ENCODE data around the gene SULT1B1.

SULT1B1 gene

DNA sequence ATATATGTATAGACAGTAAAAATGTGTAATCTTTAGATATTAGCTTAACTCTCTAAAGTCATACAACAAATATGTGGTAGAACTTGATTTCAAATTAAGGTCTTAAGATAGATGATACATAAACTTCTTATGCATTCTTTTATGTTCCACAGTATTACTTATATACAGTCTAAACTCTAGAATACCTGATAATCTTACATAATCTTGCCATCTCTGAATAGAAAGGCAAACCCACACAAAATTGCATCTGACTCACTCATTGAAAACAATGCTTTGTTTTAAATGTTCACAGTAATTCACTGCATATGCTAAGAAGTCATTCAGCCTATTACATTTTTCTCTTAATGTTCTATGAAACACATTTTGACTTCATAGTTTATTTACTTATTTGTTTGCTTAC, 10.1 kb downstream of the SULT1B1 start:
- DNase-seq (ENCODE audit: low read depth in 3 of 3, low spot score in 1 of 3): no peak

DNA sequence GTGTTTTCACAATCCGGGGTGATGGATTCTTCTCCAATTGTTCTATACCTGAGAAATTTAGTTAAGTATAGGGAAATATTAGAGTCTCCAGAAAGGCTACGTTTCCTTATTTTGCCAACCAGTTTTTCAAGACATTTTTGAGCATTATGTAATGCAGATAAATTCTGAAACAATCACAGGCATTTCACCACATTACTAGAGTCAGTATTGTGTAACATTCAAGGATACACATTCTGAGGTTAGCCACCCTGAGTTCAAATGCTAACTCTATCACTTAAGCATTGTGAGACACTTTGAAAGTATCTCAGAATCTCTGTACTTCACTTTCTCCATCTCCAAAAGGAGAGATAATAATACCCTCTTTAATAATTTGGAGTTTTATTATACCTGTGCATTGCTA, 10.6 kb downstream of the SULT1B1 start:
- DNase-seq (ENCODE audit: low read depth in 3 of 3, low spot score in 1 of 3): no peak

DNA sequence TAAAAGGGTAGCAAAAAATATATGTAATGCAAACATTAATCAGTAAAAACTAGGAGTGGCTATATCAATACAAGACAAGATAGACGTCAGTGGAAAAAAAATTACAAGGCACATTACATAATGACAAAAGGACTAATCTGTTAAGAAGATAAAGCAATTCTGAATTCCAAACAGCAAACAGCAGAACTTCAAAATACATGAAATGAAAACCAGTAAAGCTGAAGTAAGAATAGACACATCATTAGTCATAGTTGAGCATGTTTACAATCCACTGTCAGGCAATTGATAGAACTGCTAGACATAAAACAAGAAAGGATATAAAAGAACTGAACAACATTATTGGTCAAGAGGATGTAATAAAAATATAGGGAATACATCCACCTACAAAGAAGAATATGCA, 12.2 kb downstream of the SULT1B1 start:
- no peak for DNase-seq (ENCODE audit: low read depth in 3 of 3, low spot score in 1 of 3)

DNA sequence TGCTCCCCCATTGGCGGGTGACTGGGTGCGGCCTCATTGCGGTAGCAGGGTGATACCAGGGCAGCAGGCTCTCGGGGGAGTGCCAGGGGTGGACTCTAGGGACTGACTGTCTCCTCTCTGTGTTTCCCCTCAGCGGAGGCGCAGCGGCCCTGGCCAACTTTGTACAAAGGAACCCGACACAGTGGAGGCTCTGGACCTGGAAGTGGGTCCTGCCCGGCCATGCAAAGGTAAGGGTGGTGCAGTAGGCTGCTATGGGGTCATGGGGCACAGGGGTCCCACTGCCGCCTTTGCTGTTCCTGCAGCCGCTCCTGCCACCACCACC, 16.3 kb downstream of the SULT1B1 start:
- DNase-seq (ENCODE audit: low read depth in 3 of 3, low spot score in 1 of 3): no peak

DNA sequence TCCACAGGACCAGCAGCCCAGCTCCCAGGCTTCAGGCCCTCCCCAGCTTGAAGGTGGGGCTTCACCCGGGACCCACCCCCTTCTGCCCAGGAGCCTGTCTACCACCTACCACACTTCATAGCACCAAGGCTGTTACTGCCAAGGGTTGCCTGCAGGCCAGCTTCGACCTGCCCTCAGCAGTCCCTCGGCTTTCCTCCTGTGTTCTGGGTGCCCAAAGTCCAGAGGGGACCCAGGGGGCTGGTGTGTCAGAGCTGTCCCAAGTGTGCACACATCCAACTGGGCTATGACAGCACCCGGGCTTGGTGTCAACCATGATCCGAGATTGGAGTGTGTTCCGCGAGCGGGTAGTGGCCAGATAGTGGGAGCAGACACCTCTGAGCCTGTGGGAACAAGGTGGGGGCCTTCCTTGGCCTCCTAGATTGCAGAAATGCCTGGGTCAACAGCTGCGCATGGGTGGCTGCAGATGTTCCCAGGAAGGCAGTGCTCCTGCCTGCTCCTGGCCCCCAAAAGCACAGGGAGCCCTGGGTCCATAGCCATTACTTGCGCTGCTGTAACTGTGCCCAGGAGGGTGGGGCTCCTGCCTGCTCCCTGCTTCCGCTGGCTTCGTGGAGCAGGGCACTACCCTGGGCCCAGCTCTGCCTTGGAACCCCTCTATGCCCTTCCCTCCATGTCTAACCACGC, 16.8 kb downstream of the SULT1B1 start:
- DNase-seq (ENCODE audit: low read depth in 3 of 3, low spot score in 1 of 3): no peak

DNA sequence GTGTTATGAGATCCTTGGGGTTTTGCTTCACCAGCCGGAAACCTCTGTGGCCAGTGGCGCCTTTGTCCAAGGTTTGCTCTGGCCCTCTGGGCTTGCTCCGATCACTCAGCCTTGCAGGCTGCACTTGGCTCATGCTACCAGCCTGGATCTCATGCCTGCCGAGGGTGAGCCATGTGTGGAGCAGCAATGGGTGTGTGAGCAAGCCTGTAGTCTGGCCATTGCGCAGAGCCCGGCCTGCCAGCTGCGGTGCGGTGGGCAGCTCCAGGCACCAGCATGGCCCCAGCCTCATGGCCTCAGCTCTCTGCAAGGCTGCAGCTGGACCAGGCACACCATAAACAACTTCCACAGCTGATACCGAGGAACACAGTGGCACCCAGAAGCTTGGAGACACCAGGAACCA, 17.8 kb downstream of the SULT1B1 start:
- no peak for DNase-seq (ENCODE audit: low read depth in 3 of 3, low spot score in 1 of 3)

DNA sequence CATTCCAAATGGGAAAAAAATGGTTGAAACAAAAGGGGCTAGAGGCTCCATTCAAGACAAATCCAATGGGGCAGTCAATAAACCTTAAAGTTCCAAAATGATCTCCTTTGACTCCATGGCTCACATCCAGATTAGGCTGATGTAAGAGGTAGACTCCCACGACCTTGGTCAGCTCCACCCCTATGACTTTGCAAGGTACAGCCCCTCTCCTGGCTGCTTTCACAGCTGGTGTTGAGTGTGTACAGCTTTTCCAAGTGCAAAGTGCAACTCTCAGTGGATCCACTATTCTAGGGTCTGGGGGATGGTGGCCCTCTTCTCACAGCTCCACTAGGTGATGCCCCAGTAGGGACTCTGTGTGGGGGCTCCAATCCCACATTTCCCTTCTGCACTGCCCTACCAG, 21.5 kb downstream of the SULT1B1 start:
- no peak for DNase-seq (ENCODE audit: low read depth in 3 of 3, low spot score in 1 of 3)

DNA sequence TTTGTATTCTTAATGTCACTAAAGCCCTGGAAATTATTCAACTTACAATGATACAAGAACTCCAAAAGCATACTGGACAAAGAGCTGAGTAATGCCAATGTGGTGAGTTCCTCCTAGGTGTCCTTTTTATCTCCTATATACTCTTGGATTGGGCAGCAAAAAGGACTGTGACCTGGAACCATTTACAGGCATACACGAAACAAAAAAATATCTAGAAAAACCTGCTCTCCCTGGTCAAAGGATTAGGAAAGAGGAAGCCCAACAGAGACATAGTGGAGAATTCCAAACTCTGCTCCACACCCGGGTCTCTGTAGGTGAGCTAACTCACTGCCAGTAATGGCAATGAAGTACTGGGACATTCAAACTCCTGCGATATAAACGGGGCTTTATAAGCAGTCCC, 25.3 kb downstream of the SULT1B1 start:
- no peak for DNase-seq (ENCODE audit: low read depth in 3 of 3, low spot score in 1 of 3)

DNA sequence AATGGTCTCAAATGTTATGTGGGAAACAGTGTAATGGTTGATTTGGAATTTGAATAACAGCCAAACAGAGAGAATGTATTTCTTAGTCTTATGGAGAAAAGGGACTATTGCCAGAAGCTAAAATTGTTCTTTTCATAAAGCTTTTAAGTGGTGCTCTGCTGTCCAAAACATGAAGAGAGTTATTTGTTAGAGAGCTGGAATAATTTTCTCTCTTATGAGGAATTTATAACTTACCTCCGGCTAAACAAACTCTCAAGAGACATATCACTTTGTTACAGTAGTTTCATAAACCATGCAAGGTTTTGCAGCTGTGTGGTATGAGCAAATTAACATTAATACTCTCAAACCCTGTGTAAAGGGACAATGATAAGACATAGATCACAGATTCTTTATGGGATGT, 28.6 kb downstream of the SULT1B1 start:
- no peak for DNase-seq (ENCODE audit: low read depth in 3 of 3, low spot score in 1 of 3)

DNA sequence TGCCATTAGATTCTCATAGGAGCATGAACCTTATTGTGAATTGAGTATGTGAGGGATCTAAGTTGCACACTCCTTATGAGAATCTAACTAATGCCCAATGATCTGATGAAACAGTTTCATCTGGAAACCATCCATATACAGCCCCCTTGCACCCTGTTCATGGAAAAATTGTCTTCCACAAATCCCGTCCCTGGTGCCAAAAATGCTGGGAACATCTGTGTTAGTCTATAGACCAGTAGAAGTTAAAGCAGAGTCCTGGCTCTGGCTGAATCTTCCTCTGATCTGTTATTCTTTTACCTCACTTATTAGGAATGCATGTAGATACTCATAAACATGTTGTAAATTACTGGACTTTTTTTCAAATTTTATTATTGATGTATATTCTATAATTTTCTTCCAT, 29.2 kb downstream of the SULT1B1 start:
- DNase-seq (ENCODE audit: low read depth in 3 of 3, low spot score in 1 of 3): no peak

DNA sequence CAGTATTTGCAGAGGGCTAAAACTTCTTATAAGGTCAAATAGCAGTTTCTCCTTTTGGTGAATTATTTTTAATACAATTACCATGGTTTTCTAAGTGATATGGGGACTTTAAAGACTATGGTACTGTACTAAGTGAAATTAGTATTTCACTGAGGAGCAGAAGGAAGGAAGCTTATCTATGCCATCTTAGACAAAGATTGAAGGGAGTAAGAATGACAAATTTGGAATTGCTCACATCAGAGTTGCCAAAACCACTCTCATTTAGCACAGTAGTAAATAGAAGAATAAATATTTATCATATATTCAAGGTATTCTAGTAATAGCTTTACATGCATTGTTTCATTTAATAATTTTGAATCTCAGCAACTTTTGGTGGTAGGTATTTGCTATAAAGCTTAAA, 30.4 kb downstream of the SULT1B1 start:
- DNase-seq (ENCODE audit: low read depth in 3 of 3, low spot score in 1 of 3): no peak

DNA sequence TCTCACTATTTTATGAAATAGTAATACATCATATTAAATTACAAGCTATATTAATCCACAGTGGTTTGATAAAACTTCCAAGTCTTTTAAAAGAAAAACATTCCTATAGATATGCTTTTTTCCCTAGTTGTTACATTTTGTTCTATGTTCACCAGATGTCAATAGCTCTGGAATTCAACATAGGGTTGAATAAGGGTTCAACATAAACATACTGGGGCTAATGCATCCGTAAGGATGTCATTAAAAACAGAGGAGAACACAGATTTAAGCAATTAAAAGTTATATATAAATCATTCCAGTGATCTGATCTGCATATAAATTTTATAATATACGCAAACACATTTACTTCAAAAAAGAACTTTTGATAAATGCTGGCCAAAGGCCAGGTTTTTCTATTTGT, 32.5 kb downstream of the SULT1B1 start:
- no peak for DNase-seq (ENCODE audit: low read depth in 3 of 3, low spot score in 1 of 3)

DNA sequence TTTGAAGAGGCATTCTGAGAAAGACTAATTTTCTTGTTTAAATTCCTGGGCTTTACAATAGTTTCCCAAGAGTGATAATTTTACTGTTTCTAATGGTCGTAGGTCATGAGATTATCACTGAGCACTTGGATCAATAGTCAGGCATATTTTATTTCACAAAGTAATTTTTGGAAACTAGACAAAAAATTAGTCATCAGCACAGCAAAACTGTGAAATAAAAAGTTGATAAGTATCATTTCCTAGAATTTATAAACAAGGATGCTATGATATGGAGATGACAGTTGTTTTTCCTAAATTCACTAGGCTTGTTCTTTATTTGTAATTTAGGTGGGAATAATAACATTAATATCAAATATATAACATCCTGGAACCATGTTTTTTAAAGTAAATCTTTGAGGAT, 33.0 kb downstream of the SULT1B1 start:
- no peak for DNase-seq (ENCODE audit: low read depth in 3 of 3, low spot score in 1 of 3)

DNA sequence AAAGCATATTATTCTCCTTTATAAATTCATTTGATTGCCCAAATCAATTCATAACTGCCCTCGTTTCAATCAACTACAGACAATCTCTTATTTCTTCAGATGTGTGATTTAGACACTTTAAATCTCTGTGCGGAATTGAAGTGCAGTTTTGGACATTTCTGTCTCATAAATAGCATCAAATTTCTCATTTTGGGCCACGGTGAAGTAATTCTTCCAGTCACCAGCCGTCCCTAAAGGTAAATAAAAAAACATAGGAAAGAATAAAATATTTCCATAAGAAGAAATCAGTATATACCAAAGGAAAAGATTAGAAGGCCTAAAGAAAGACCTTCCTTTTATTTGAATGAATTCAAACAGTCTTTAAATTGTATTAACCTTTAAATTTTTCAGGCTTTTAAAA, 33.4 kb downstream of the SULT1B1 start:
- no peak for DNase-seq (ENCODE audit: low read depth in 3 of 3, low spot score in 1 of 3)

DNA sequence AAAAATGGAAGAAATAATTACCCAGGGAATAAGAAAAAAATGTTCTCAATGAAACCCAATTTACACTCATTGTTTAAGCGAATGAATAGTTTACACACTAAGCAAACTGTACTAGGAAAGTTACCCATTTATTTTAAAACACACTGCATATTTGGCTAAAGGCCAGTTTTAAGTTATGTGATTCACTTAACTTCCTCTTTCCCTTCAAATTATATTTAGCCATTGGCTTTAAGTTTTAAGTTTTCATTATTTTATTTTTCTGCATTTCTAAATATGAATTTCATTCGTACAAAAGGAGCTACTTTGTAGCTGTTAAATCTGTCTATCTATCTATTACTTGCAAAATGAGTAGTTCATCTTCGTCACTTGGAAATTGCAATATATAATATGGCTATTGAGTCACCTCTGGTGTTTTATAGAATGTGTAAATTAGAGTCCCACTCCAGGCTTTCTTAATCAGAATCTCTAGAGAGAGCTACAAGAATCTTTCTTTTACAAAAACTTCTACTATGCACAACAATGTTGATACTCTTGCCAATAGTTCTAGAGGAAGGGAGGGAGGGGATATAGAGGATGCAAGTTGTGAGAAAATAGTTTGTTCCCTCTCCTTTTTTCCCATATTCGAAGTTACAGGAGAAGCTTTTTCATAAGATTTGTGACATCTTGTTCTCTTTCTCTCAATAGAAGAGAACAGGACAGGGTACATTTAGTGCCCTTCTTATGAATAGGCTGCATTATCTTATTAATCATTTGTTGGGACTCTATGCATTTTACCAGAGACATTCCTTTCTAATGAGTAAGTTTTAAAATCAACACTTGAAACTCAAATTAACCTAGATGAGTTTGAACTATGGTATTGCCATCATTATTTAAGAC, 41.8 kb downstream of the SULT1B1 start:
- DNase-seq (ENCODE audit: low read depth in 3 of 3, low spot score in 1 of 3): no peak

DNA sequence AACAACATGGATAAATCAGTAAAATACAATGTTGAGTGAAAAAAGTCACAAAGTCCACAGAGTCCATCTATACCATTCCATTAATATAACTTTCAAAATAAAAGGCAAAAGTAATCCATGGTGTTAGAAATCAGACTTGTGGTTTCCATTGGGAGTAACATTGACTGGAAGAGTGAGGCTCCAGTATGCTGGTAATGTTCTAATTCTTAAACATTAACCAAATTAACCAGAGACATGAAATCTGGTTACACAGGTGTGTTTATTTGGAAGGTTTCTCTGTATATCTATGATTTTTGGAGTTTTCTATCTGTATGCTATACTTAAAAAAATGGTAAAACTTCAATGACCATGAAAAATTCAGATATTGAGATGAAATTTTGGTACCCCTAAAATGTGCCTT, 42.6 kb downstream of the SULT1B1 start:
- DNase-seq (ENCODE audit: low read depth in 3 of 3, low spot score in 1 of 3): no peak

DNA sequence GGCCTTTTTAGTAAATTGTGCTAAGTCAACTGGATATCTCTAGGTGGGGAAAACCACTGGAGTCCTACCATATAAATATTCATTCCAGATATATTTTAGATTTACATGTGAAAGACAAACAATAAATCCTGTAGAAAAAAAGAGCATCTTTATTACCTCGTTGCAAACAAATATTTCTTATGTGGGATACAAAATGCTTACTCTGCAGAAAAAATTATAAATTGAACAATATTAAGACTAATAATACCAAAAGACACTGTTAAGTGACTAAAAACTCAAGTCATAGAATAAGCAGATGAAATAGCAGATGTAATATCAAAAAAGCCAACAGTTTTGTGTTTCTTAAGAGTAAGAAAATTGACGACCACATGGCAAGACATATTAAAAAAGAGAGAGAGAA, 43.8 kb downstream of the SULT1B1 start:
- DNase-seq (ENCODE audit: low read depth in 3 of 3, low spot score in 1 of 3): no peak

DNA sequence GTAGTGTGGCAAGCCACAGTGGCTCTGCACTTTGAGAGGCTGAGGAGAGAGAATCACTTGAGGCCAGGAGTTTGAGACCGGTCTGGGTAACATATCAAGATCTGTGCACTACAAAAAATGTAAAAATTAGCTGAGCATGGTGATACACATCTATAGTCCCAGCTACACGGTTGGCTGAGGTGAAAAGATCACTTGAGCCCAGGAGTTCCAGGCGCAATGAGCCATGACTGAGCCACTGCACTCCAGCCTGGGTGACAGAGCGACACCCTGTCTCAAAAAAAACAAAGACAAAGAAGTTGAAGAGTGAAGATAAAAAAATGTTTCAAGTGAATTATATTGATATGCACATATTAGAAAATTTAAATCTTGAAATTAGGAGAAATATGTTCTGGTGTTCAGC, 46.3 kb downstream of the SULT1B1 start:
- no peak for DNase-seq (ENCODE audit: low read depth in 3 of 3, low spot score in 1 of 3)

DNA sequence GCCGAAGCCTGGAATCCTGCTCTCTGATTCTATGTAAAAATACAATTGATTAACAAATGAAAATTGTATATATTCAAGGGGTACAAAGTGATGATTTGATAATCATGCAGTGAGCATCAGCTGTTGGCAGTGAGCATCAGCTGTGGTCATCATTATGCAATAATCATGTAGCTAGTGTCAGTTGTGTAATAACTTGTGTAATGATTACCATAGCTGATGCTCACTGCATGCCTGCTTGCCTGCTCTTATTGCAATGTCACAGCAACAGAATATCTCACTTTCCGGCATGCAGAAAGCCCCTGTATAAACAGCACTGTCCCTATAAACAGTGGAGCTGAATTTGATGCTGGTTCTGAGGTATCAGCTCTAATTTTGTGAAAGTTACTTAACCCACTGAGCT, 46.8 kb downstream of the SULT1B1 start:
- DNase-seq (ENCODE audit: low read depth in 3 of 3, low spot score in 1 of 3): no peak

DNA sequence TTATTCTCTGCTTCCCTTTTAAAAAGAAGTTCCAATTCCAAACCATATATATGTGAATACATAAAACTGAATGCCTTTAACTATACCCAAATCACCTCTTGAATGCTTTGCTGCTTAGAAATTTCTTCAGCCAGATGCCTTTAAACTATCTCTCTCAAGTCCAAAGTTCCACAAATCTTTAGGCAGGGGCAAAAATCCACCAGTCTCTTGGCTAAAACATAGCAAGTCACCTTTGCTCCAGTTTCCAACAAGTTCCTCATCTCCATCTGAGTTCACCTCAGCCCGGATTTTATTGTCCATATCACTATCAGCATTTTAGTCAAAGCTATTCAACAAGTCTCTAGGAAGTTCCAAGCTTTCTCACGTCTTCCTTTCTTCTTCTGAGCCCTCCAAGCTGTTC, 49.8 kb downstream of the SULT1B1 start:
- no peak for DNase-seq (ENCODE audit: low read depth in 3 of 3, low spot score in 1 of 3)

DNA sequence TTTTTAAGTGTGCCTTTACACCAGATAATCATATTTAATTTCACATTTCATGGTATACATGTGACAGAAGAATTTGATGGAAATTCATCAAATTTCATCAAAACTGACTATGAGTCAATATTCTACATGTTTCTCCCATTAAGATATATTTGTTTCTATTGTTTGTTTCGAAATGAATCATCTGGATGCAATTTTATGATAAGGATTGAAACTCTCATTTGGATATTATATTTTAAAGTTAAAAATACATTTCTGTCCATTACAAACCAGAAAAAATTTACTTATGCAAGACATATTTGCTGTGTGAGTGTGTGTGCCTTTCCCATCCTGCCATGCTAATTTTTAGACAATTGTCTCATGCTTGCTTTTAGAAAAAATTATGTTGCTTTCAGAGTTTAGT, 52.2 kb downstream of the SULT1B1 start:
- DNase-seq (ENCODE audit: low read depth in 3 of 3, low spot score in 1 of 3): no peak

DNA sequence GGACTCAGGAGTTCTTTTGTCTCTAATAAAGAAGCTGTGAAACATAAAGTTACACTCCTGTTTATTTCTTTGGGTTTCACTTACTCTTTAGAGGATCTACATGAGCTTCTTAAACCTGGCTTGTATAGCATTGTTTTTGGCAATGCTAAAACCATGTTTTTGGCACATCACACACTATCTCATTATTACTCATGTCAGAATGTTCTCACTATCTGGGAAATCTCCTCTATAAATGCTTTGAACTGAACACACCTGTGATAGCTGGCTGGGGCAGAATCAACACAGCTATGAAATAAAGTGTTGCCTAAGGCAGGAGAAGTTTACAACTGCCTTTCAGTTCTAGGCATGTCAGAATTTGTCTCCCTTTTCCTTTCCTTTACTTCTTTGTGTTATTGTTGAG, 52.6 kb downstream of the SULT1B1 start:
- no peak for DNase-seq (ENCODE audit: low read depth in 3 of 3, low spot score in 1 of 3)

DNA sequence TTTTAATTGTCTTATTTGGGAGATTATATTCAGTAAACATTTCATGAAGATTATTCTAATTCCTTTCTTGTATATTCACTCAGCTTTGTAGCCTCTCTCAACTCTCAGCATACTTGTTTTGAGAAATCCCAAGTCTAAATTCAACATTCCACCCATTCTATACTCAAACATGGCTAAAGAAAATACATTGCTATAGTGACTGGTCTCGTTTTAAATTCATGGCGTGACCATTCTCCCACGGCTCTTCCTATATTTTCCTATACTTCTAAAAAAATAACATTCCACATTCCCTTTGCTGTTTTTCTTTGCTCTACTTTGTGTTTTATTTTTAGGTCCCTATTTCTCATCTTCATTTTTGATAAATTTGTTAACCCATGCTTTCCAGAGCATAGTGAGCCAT, 58.2 kb downstream of the SULT1B1 start:
- no peak for DNase-seq (ENCODE audit: low read depth in 3 of 3, low spot score in 1 of 3)

Measured in stimulated activated CD4-positive, alpha-beta T cell treated with anti-CD3 and anti-CD28 coated beads, TNF-alpha, amount 100 ng/mL, for 1 hour (primary cell).